ENCODE data around the gene PHTF2.

Gene PHTF2

DNA sequence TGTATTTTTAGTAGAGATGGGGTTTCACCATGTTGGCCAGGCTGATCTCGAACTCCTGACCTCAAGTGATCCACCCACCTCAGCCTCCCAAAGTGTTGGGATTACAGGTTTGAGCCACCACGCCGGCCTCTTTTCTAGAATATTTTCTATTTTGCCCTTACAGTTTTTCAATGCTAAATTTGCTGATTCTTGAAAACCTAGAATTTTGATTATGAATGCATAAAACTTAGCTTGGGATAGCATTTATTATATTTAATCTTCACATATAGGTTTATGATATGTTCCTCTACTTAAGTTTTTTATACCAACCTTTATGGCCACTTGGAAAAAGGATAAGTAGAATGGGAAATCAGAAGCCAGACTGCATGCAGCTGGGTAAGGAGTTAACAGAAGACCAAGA lies 2.5 kb upstream of the PHTF2 start:
- no peak overlapping the region for H3K9ac ChIP-seq (ENCODE audit: low read length)
- H3K36me3 ChIP-seq (ENCODE audit: insufficient read depth, low read length) = peaks cover 5% of the 10 kb centered on the region
- H3K9me3 ChIP-seq (ENCODE audit: low read length) = no peaks in the 10 kb centered on the region
- no peaks in the 10 kb centered on the region for H3K27me3 ChIP-seq (ENCODE audit: control insufficient read depth in 1 of 2, insufficient read depth in 2 of 2, low read length in 2 of 2)
- H3K4me3 ChIP-seq (ENCODE audit: low read depth in 1 of 2, low read length in 2 of 2) = no peak overlapping the region
- H3K4me1 ChIP-seq (ENCODE audit: insufficient read depth, low read length) = peaks cover 26% of the 10 kb centered on the region
- no peak overlapping the region for H3K27ac ChIP-seq (ENCODE audit: low read depth, low read length)

DNA sequence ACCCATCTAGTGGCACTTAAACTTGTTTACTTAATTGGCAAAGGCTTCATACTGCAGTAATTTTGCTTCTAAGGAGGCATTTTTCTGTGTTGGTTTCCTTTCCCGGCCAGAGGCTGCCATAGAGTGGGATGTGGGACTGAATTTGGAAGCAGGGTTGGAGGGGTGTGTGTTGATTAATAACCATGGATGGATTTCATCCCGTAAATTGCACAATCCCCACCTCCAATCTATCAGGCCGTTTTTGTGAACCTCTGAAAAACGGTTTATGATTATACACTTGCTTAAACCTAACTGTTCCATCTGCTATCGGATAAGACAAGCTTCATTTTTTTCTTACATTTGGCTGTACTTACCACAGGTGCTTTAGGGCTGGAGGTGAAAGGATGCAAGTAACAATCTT lies 1.6 kb upstream of the PHTF2 start:
- peak overlapping the region; percentile 72 to 94 for H3K4me3 ChIP-seq (ENCODE audit: low read depth in 1 of 2, low read length in 2 of 2)
- H3K27ac ChIP-seq (ENCODE audit: low read depth, low read length) = no peak overlapping the region
- no peaks in the 10 kb centered on the region for H3K27me3 ChIP-seq (ENCODE audit: control insufficient read depth in 1 of 2, insufficient read depth in 2 of 2, low read length in 2 of 2)
- H3K36me3 ChIP-seq (ENCODE audit: insufficient read depth, low read length) = peaks cover 5% of the 10 kb centered on the region
- H3K9me3 ChIP-seq (ENCODE audit: low read length) = no peaks in the 10 kb centered on the region
- peak overlapping the region; percentile 82 for H3K9ac ChIP-seq (ENCODE audit: low read length)
- peaks cover 26% of the 10 kb centered on the region for H3K4me1 ChIP-seq (ENCODE audit: insufficient read depth, low read length)

DNA sequence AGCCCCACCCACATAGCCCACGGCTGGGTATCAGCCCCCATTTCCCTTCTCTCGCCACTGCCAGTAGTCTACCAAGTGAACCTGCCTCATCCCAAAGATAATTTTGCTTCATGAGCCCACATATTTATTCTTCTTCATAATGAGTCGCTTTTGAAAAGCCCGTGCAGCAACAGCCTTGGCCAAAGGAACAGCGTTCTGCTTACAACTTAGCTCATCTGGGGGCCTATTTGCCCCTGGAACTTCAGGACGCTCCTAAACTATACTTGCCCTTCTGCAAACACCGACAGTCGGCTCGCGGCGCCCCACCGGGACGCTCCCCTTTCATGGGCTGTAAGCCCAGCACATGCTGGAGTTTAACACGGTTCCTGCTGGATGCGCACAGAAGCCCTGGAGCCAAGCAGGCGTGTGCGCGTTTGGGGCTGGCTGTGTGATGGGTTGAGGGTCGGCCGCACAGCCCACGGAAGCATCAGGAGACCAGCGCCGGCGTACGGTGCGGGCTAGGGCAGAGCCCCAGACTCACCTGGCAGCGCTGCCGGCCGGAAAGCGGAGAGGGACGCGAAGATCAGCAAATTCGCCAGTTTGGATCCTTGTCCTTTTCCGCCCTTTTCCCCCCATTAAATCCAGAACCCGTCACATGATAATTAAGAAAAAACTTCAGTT lies 709 bp upstream of the PHTF2 start:
- Histone ChIP-seq H3K4me1 (ENCODE audit: insufficient read depth, low read length) (peaks cover 26% of the 10 kb centered on the region), H3K9me3 (ENCODE audit: low read length) (no peaks in the 10 kb centered on the region)

DNA sequence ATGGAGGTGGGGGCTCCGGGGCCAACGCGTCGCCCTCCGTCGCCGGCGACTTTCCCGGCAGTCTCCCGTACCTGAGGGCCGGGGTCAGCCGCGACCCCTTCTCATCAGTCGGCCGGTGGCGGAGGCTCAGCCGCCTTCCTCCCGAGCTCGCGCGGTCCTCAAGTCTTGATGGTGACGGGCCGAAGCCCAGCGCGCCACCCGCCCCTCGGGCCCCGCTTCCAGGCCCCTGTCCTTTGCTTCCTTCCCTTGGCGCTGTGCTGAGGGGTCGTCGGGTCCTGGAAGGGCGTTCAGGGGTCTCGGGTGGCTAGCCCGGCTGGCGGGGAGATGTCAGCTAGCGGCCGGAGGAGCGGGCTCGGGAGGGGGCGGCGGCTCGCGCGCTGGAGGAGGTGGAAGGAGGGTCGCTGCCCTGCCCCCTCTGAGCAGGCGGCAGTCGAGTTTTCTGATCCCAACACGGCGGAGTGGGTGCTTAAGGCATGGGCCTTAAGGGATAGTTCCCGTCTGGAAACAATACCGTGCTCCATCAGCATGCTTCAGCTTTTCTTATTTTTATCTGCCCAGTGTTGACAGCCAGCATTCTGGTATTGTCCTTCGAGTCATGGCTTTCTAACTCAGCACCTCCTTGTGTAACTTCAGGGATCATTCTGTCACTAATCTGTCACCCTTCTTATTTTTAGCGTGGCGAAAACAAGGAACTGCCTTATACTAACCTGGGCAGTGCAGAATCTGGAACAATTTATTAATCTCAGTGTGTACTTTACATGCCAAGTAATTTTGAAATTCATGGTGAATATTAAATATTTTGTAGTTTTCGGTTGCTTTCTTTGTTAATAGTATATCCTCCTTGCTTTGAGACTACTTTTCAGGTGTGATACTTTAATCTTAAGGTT lies 748 bp downstream of the PHTF2 start:
- Histone ChIP-seq H3K9me3 (ENCODE audit: low read length) (no peaks in the 10 kb centered on the region), H3K4me3 (ENCODE audit: low read depth in 1 of 2, low read length in 2 of 2) (peak overlapping the region; percentile 94 to 98), H3K27ac (ENCODE audit: low read depth, low read length) (peak overlapping the region; percentile 85), H3K36me3 (ENCODE audit: insufficient read depth, low read length) (no peaks in the 10 kb centered on the region), H3K9ac (ENCODE audit: low read length) (peak overlapping the region; percentile 63), H3K27me3 (ENCODE audit: control insufficient read depth in 1 of 2, insufficient read depth in 2 of 2, low read length in 2 of 2) (no peaks in the 10 kb centered on the region), H3K4me1 (ENCODE audit: insufficient read depth, low read length) (peaks cover 26% of the 10 kb centered on the region)

More for the DNA sequence above, 709 bp upstream of the PHTF2 start:
- H3K27me3 ChIP-seq (ENCODE audit: control insufficient read depth in 1 of 2, insufficient read depth in 2 of 2, low read length in 2 of 2) = no peaks in the 10 kb centered on the region
- peak overlapping the region; percentile 82 for H3K9ac ChIP-seq (ENCODE audit: low read length)
- peaks cover 5% of the 10 kb centered on the region for H3K36me3 ChIP-seq (ENCODE audit: insufficient read depth, low read length)
- H3K4me3 ChIP-seq (ENCODE audit: low read depth in 1 of 2, low read length in 2 of 2) = peak overlapping the region; percentile 72 to 94
- peak overlapping the region; percentile 76 for H3K27ac ChIP-seq (ENCODE audit: low read depth, low read length)

DNA sequence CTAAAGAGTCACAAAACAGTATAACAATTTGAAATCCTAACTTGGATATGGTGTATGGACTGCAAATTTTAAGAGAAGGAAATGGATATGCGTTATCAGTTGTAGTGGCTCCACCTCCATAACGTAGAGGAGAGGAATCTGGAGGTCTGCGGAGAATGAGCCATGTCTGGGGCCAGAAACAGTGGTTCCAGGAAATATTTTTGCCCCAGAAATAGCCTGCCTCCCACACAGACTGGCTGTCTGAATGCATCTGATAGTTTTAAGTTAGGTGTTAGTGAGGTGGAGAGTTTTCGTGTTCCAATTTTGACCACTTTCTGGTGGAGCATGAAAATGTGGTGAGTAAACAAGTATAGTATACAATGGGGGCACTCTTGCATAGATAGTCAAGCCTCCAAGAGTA lies 1.6 kb downstream of the PHTF2 start:
- peak overlapping the region in 1 of 2 donors; percentile 94 for H3K4me3 ChIP-seq (ENCODE audit: low read depth in 1 of 2, low read length in 2 of 2)
- H3K27me3 ChIP-seq (ENCODE audit: control insufficient read depth in 1 of 2, insufficient read depth in 2 of 2, low read length in 2 of 2) = no peaks in the 10 kb centered on the region
- H3K9me3 ChIP-seq (ENCODE audit: low read length) = no peaks in the 10 kb centered on the region
- H3K4me1 ChIP-seq (ENCODE audit: insufficient read depth, low read length) = peaks cover 26% of the 10 kb centered on the region
- no peak overlapping the region for H3K9ac ChIP-seq (ENCODE audit: low read length)
- H3K36me3 ChIP-seq (ENCODE audit: insufficient read depth, low read length) = no peaks in the 10 kb centered on the region
- no peak overlapping the region for H3K27ac ChIP-seq (ENCODE audit: low read depth, low read length)

DNA sequence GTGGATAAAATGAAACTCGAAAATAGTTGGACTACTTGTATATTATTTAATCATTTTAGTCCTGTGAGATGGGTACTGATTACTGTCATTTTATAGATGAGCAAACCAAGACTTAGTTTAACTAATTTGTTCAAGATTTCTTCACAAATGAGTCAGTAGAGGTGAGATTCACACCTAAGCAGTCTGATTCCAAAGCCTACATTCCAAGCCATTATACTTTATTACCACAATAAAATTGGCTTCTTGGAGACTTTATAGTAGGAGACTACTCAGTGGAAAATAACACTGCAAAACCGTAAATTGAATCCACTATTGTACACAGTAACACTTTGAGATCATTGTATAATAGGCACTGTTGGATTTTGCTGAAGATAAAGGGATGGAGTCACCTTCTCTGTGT lies 2.2 kb downstream of the PHTF2 start:
- Histone ChIP-seq H3K36me3 (ENCODE audit: insufficient read depth, low read length) (no peaks in the 10 kb centered on the region), H3K9ac (ENCODE audit: low read length) (no peak overlapping the region), H3K4me3 (ENCODE audit: low read depth in 1 of 2, low read length in 2 of 2) (no peak overlapping the region), H3K4me1 (ENCODE audit: insufficient read depth, low read length) (peaks cover 26% of the 10 kb centered on the region), H3K27ac (ENCODE audit: low read depth, low read length) (no peak overlapping the region), H3K27me3 (ENCODE audit: control insufficient read depth in 1 of 2, insufficient read depth in 2 of 2, low read length in 2 of 2) (no peaks in the 10 kb centered on the region), H3K9me3 (ENCODE audit: low read length) (no peaks in the 10 kb centered on the region)

DNA sequence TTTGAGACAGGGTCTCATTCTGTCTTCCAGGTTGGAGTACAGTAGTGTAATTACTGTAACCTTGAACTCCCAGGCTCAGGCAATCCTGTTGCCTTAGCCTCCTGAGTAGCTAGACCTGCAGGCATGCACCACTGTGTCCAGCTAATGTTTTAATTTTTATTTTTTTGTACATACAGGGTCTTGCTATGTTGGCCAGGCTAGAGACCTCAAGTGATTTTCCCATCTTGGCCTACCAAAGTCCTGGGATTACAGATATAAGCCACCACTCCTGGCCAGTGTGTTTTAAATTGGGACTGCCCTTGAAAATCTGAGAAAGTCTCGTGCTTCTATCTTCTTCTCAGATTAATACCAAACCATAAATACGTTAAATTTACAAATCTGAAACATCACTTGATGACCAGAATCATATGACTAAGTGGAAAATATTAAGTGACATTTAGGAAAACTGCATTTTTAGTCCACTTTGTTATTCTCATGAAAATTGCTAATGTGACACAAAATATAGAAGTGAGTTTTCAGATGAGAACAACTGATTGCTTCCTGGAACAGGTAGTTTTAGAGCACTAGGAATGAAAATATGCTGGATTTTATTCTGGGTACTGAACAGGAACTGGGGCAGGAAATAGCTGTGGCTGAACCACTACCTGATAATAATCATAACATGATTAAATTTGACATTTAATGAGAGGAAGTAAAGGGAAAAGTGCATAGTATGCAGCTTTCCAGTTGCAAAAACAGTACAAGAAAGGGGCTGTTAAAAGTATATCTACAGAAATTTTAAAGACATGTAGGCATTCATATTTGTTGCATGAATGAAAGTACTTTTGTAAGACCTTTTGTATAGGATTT lies 4.2 kb downstream of the PHTF2 start:
- Histone ChIP-seq H3K9me3 (ENCODE audit: low read length) (no peaks in the 10 kb centered on the region), H3K4me1 (ENCODE audit: insufficient read depth, low read length) (peaks cover 12% of the 10 kb centered on the region), H3K27me3 (ENCODE audit: control insufficient read depth in 1 of 2, insufficient read depth in 2 of 2, low read length in 2 of 2) (no peaks in the 10 kb centered on the region), H3K27ac (ENCODE audit: low read depth, low read length) (no peak overlapping the region), H3K4me3 (ENCODE audit: low read depth in 1 of 2, low read length in 2 of 2) (no peak overlapping the region), H3K36me3 (ENCODE audit: insufficient read depth, low read length) (no peaks in the 10 kb centered on the region), H3K9ac (ENCODE audit: low read length) (no peak overlapping the region)

DNA sequence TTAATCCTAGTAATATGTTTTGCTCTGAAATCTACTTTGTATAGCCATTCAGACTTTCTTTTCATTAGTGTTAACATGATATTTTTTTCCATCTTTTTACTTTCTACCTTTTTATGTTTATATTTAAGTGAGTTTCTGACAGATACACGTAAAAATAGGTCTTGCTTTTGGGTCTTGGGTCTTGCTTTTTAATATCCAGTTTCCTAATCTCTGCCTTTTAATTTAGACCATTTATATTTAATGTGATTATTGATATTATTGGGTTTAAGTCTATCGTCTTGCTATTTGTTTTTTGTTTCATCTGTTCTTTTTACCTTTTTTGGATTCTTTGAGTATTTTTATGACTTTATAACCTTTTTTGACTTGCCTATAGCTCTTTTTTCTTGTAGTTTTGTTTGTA lies 7.9 kb downstream of the PHTF2 start:
- Histone ChIP-seq H3K9ac (ENCODE audit: low read length) (no peak overlapping the region), H3K9me3 (ENCODE audit: low read length) (no peaks in the 10 kb centered on the region), H3K36me3 (ENCODE audit: insufficient read depth, low read length) (no peaks in the 10 kb centered on the region), H3K27ac (ENCODE audit: low read depth, low read length) (no peak overlapping the region), H3K4me1 (ENCODE audit: insufficient read depth, low read length) (no peaks in the 10 kb centered on the region), H3K27me3 (ENCODE audit: control insufficient read depth in 1 of 2, insufficient read depth in 2 of 2, low read length in 2 of 2) (no peaks in the 10 kb centered on the region), H3K4me3 (ENCODE audit: low read depth in 1 of 2, low read length in 2 of 2) (no peak overlapping the region)

DNA sequence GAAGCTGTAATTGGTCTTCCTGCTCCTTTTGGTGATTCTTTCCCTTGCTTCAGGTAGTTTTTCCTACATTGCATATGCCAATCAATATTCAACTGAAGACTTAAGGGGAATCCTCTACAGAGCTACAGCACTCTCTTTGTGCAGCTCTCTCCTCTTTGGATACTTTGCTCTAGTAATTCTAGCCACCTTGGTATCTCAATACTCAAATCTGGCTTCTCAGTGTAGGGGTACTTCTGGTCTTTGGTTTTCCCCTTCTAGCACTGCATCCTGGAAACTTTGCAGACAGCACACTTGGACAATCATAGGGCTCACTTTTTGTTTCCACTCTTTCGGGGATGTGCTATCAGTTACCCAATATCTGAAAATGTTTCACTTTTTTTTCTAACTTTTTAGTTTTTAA lies 9.9 kb downstream of the PHTF2 start:
- Histone ChIP-seq H3K36me3 (ENCODE audit: insufficient read depth, low read length) (no peaks in the 10 kb centered on the region), H3K27ac (ENCODE audit: low read depth, low read length) (no peak overlapping the region), H3K4me3 (ENCODE audit: low read depth in 1 of 2, low read length in 2 of 2) (no peak overlapping the region), H3K9me3 (ENCODE audit: low read length) (no peaks in the 10 kb centered on the region), H3K27me3 (ENCODE audit: control insufficient read depth in 1 of 2, insufficient read depth in 2 of 2, low read length in 2 of 2) (no peaks in the 10 kb centered on the region), H3K9ac (ENCODE audit: low read length) (no peak overlapping the region), H3K4me1 (ENCODE audit: insufficient read depth, low read length) (no peaks in the 10 kb centered on the region)

DNA sequence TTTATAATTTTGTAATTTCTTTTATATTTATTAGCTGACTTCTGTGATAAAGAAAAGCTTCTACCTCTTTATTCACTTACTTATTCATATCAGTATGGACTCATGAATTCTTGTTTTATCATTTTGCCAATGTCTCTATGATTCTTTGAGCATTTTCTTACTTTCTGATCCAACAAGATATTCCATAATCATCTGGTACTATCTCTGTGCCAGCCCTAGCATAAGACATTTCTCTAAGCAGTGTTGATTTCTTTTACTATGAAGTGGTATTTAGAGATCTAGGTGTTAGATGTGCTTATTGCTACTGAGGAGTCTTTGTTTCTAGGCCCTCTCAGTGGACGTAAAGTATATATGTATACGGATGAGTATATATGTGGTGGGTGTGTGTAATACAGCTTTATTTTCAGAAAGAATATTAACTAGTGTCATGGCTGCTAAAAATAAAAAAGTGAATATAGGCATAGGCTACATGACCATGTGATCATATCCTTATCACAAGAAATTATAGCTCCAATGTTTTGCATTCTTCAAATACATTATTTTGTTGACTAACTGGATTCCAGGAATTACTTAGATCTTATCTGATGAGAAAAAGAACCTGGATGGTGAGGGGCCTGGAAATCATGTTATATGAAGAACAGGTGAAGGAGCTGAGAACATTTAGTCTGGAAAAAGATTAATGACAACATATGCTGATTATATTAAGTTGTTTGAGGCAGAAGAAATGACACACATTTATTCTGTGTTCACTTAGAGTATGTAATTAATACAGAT lies 13.1 kb downstream of the PHTF2 start:
- no peaks in the 10 kb centered on the region for H3K27me3 ChIP-seq (ENCODE audit: control insufficient read depth in 1 of 2, insufficient read depth in 2 of 2, low read length in 2 of 2)
- no peaks in the 10 kb centered on the region for H3K4me1 ChIP-seq (ENCODE audit: insufficient read depth, low read length)
- no peak overlapping the region for H3K9ac ChIP-seq (ENCODE audit: low read length)
- H3K36me3 ChIP-seq (ENCODE audit: insufficient read depth, low read length) = no peaks in the 10 kb centered on the region
- no peak overlapping the region for H3K27ac ChIP-seq (ENCODE audit: low read depth, low read length)
- no peak overlapping the region for H3K4me3 ChIP-seq (ENCODE audit: low read depth in 1 of 2, low read length in 2 of 2)
- H3K9me3 ChIP-seq (ENCODE audit: low read length) = no peaks in the 10 kb centered on the region

DNA sequence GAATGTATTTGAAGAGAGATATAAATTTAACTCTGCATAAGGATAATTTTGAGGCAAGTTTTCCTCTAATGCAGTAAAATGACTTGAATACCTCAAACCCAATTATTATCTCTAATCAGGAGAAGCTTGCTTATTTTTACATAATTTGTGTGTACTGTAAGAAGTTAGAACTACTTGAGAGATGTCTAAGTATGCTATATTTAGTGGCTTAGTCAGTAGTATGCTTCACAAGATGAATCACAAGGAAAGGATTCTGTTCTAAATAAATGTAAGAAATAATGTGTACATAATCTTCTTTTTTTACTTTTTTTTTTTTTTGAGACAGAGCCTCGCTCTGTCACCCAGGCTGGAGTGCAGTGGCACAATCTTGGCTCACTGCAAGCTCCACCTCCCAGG lies 13.7 kb downstream of the PHTF2 start:
- no peaks in the 10 kb centered on the region for H3K27me3 ChIP-seq (ENCODE audit: control insufficient read depth in 1 of 2, insufficient read depth in 2 of 2, low read length in 2 of 2)
- no peaks in the 10 kb centered on the region for H3K36me3 ChIP-seq (ENCODE audit: insufficient read depth, low read length)
- H3K27ac ChIP-seq (ENCODE audit: low read depth, low read length) = no peak overlapping the region
- no peaks in the 10 kb centered on the region for H3K4me1 ChIP-seq (ENCODE audit: insufficient read depth, low read length)
- no peaks in the 10 kb centered on the region for H3K9me3 ChIP-seq (ENCODE audit: low read length)
- no peak overlapping the region for H3K4me3 ChIP-seq (ENCODE audit: low read depth in 1 of 2, low read length in 2 of 2)
- H3K9ac ChIP-seq (ENCODE audit: low read length) = no peak overlapping the region

Measured in muscle layer of colon (tissue), 2 donors.